BJ (cell line): ENCODE measurements around the gene NUCB2. TPM values are rescaled to one million over a fixed set of nuclear protein-coding genes. Genes with fewer than 3 reads are reported as not detected.
A peak's percentile ranks its signal among the peaks of the same experiment; 100 is the strongest.

Experiments used
- CTCF ChIA-PET: fragments of 350-600 bp; formaldehyde crosslinking; extraction: SDS; loops from one replicate; lab custom pipeline; 2021; ENCODE audit warnings: antibody characterized with exemption, inconsistent platforms; lab: Yijun Ruan, JAX
- POLR2A ChIA-PET: fragments of 300-600 bp; sonication (Branson Sonifier 250); formaldehyde crosslinking; extraction: SDS; loops from one replicate; lab custom pipeline; 2021; ENCODE audit warnings: antibody characterized with exemption; lab: Charles Lee
- DNase-seq: peaks from one replicate; pipeline ENCODE4 v3.0.0-alpha.2; 2011; ENCODE audit warnings: low read depth
- H3K27me3 ChIP-seq: 2 replicates; pipeline ENCODE4 v1.6.0; 2011; ENCODE audit warnings: low read length; ENCODE audit not compliant: control insufficient read depth, insufficient read depth
- H3K36me3 ChIP-seq: 2 replicates; pipeline ENCODE4 v1.5.1; 2011; ENCODE audit warnings: low read length; ENCODE audit not compliant: control insufficient read depth, insufficient read depth
- H3K4me3 ChIP-seq: 2 replicates; pipeline ENCODE4 v1.5.1; 2011; ENCODE audit warnings: low read depth, mild to moderate bottlenecking, control low read depth, low read length
- CTCF ChIP-seq: IDR thresholded peaks from 2 replicates; pipeline ENCODE4 v1.5.1; 2011; ENCODE audit warnings: low read depth, mild to moderate bottlenecking, control low read depth, inconsistent platforms, low read length, moderate library complexity; ENCODE audit not compliant: insufficient read depth
- polyA plus RNA-seq: library from polyadenylated mRNA; depleted of rRNA; stranded (reverse); fragments of >200 nt; gene quantifications from 2 replicates; pipeline ENCODE4 v1.2.3, GENCODE V29; 2011

The NUCB2 gene
- polyA plus RNA-seq, 1 experiment, result 119 TPM

DNA sequence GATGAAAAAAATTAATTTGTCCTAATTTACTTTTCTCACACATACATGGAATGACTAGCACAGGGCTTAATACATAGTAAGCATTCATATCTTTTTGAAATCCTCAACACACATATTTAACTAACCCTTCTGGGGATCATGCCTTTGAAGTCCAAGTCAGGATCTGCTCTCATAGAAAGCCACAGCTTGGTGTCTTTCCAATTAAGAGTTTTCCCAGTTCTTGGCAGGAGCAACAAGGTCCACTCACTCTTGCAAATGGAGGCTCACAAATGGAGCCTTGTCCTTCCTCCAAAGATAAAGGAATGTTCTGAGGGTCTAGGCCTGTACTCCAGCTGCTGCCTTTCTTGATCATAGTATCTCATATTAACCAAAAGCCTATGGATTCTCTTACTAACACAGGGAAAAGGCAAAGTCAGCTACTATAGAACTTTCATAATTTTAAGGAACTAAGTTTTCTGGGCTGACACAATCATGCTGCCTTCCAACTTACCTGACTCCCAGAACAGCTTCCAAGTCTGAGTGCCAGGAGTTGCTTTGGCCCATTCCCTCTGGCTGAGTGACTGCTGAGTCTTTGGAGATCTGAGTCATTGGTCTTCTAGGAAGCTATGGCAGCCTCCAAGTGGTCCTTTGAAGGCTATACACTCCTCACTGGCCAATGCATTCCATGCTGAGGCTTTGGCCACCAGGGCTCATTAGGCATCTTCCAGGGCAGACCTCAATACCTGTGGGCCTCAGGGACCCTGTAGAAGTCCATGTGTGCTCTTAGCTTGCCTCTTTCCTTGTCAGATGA is 25.8 kb upstream of the NUCB2 start:
- ChIA-PET POLR2A (no interaction called here), CTCF (no interaction called here)
- no peak for DNase-seq
- no peak for TF ChIP-seq CTCF
- Histone ChIP-seq H3K36me3 (no peaks in the 10 kb centered on the region), H3K27me3 (no peaks in the 10 kb centered on the region), H3K4me3 (no peak overlapping the region)

DNA sequence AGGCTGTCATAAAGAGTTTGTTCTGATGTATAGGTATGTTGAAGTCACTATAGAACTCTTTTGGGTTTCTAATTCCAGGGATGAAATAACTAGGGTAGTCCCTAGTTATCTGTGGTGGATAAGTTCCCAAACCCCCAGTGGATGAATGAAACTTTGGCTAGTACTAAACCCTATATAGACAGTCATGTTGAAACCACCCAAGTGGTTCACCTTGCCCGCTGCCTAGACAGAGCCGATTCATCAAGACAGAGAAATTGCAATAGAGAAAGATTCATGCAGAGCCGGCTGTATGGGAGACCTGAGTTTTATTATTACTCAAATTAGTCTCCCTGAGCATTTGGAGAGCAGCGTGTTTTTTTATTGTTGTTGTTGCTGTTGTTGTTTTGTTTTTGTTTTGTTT is 23.8 kb upstream of the NUCB2 start:
- no peak overlapping the region for H3K4me3 ChIP-seq
- ChIA-PET POLR2A (no interaction called here), CTCF (interaction anchor here (1.0 kb wide), 1 partner anchor 94 kb away, joined by 3 read pairs; no protein-coding TSS in a partner anchor)
- no peaks in the 10 kb centered on the region for H3K27me3 ChIP-seq
- DNase-seq, result no peak
- TF ChIP-seq CTCF, result no peak
- no peaks in the 10 kb centered on the region for H3K36me3 ChIP-seq

DNA sequence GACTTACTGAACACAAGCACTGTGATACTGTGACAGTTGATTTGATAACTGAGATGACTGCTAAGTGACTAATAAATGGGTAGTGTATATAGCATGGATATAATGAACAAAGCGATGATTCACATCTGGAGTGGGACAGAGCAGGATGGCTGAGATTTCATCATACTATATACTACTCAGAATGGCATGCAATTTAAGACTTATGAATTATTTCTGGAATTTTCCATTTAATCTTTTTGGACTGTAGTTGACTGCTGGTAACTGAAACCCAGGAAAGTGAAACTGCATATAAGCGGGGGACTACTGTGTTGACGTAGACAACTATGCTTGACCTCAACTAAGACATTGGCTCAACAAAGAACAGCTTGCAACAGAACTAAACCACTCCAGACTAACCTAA is 20.0 kb upstream of the NUCB2 start:
- ChIA-PET POLR2A (no interaction called here), CTCF (interaction anchor here (0.6 to 1.2 kb wide), 4 partner anchors 26 to 464 kb away, joined by 3 to 4 read pairs (median 3); no protein-coding TSS in a partner anchor)
- DNase-seq, result peak; percentile 84
- H3K36me3 ChIP-seq, result no peaks in the 10 kb centered on the region
- no peaks in the 10 kb centered on the region for H3K27me3 ChIP-seq
- TF ChIP-seq CTCF, result no peak
- no peak overlapping the region for H3K4me3 ChIP-seq

GRCh38 chr11:17257196-17257595 is 19.3 kb upstream of the NUCB2 start:
- no peaks in the 10 kb centered on the region for H3K27me3 ChIP-seq
- CTCF ChIA-PET, result interaction anchor here (1.1 to 1.9 kb wide), 3 partner anchors 10 to 127 kb away, joined by 3 to 7 read pairs (median 3); no protein-coding TSS in a partner anchor
- no peak for TF ChIP-seq CTCF
- H3K36me3 ChIP-seq, result no peaks in the 10 kb centered on the region
- H3K4me3 ChIP-seq, result no peak overlapping the region
- DNase-seq, result no peak
- POLR2A ChIA-PET, result interaction anchor here (0.6 kb wide), 1 partner anchor 34 kb away, joined by 5 read pairs; no protein-coding TSS in a partner anchor

GRCh38 chr11:17258670-17259069 is 17.9 kb upstream of the NUCB2 start:
- Histone ChIP-seq H3K27me3 (no peaks in the 10 kb centered on the region), H3K36me3 (no peaks in the 10 kb centered on the region), H3K4me3 (no peak overlapping the region)
- no peak for TF ChIP-seq CTCF
- no peak for DNase-seq
- CTCF ChIA-PET, result interaction anchor here (1.9 kb wide), 1 partner anchor 9 kb away, joined by 7 read pairs; no protein-coding TSS in a partner anchor
- POLR2A ChIA-PET, result interaction anchor here (0.5 kb wide), 1 partner anchor 50 kb away, joined by 4 read pairs; no protein-coding TSS in a partner anchor
